IPS DF 4.7 (cell line): Measurements from ENCODE around the gene RASSF3.
"Not testable (repeated sequence)": the region's sequence is repeated elsewhere in the genome, so short reads cannot be mapped to it uniquely, and the experiment has no call there.

Experiments
- DNase-seq: peaks from one replicate; pipeline ENCODE4 v3.0.0-alpha.2; 2013; ENCODE audit warnings: low spot score; ENCODE audit errors: extremely low read depth

RASSF3 gene

DNA sequence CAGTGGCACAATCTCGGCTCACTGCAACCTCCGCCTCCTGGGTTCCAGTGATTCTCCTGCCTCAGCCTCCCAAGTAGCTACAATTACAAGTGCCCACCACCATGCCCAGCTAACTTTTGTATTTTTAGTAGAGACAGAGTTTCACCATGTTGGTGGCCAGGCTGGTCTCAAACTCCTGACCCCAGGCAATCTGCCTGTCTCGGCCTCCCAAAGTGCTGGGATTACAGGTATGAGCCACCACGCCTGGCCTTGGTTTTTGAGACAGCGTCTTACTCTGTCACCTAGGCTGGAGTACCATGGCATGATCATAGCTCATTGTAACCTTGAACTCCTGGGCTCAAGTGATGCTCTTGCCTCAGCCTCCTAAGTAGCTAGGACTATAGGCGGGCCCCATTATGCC is 79.9 kb downstream of the RASSF3 start:
- DNase-seq, result not testable (repeated sequence)

DNA sequence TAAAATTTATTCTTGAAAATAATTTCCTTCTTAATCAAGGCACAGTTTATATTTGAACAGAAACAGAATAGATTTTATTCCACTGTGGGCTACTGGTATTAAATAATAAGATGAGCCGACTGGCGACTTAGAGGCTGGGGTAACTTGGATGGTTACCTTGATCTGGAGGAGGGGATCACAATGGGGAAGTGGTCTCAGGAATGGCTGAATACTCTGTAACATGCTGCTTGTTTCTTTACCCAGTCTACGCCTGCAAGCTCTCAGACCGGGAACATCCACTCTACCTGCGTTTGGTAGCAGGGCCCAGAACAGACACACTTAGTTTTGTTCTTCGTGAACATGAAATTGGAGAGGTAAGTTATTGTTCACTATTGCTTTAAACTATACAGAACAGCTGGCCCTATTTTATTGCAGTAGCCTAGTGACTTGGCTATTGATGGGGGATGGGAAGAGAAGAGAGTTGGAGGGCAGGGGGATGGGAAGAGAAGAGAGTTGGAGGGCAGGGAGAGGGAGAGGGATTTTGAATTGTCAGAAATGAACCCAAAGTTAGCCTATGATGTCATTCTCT is 81.0 kb downstream of the RASSF3 start:
- no peak for DNase-seq

DNA sequence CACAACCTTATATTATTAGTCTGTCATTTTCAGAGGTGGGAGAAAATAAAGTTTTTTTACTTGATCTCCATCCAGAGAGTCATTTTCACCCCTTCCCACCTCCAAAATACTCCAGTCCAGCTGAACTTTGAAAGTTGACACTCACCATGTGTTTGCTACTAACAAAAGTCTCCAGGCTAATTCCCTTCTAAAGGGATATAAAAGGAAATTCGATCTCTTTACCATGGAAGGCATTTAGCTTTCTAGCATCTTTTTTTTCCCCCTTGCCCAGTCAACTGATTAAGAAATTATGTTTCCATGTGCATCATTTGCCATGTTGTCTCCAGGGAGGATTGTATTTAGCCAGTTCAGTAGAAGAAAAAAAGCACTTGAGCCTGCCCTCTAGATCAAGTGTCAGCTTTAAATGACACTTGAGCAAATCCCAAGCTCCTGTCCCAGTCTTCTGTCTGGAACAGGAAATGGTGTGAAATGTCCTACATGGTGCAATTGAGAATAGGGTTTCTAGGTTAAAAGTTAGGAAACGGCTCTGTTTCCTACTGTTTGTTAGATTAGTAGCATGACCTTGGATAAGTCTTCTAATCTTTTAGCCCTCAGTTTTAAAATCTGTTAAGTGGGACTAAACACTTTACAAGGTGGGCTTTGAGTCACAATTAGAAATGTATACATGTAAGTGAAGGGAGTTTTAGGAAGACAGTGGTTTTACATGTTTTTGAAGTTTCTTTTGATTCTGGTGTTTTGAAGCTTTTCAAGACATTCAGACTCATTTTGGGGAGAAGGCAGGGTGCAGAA is 81.7 kb downstream of the RASSF3 start:
- no peak for DNase-seq

DNA sequence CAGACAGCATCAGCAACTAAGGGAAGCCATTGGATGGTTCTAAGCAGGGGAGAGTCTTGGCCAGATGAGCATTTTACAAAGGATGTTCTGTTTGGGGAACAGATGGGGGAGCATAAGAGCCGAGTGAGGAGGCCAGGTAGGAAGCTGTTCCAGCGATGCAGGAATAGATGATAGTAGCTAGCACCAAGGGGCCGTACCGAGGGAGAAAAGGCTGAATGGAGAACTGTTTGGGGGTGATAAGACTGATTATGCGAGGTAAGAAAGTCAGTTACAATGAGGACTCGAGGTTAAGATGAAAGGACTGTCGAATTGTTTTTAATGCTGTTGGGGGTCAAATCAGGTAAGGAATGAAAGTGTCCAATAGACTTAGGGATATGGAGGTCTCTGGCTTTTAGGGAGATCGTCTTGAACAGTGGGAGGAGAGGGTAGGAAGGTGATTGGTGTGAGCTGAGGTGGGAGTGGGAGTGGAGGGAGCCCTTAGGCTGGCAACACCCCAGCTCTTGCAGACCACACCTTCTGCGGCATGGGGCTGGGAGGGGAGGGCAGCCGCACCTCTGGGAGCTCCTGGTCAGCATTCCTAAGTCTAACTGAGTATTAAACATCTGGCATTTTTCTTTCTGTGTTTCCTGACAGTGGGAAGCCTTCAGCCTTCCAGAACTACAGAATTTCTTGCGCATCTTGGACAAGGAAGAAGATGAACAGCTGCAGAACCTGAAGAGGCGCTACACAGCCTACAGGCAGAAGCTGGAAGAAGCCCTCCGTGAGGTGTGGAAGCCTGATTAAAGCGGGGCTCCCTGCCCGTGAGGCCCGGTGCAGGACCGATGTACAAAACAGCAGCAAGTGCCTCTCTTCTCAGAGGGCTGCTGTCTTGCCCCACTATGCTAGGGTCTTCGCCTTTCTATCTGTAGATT is 84.1 kb downstream of the RASSF3 start:
- DNase-seq, result no peak

DNA sequence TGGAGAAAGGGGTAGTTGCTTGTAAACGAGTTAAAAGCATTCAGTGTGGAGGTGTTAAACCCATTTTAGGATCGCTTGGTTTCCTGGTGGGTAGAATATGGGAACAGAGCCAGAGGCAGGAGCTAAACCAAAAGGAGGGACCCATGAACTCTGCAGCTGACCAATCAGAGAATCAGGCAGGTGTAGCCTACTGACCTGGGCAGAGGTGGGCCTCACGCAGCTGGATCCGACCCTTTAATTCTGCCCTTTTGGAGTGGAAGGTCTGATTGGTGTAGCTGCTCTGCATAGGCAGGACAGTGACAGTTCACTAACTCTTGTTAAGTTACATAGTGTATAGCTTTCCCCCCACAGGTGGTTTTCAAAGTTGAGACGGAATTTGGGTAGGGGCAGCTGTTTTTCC is 85.3 kb downstream of the RASSF3 start:
- no peak for DNase-seq

DNA sequence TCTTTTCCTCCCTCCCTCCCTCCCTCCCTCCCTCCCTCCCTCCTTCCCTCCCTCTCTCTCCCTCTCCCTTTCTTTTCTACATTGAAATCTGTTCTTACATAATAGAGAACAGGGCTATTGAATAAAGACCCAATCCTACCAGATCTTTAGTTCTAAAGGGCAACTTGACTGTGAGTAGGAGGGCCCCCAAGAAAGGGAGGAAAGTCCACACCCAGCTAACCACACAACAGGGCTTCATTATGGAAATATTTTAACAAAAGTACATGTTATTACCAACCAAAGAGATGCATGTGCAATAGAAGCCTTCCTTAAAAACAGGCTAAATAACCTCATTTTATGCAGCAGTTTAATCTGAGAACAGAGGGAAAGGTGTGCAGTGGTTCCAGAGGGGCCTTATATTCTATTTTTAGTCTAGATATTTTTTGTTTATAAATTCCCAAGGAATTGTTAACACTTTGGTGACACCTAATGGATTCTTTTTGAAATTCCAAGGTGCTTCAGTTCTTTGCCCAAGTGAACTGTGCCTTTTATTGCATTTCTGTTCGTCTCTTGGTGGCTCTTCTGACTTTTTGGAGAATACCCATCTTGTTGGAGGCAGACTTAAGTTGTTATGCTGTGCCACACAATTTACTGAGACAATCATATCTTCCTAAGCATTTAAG is 85.9 kb downstream of the RASSF3 start:
- DNase-seq, result no peak

DNA sequence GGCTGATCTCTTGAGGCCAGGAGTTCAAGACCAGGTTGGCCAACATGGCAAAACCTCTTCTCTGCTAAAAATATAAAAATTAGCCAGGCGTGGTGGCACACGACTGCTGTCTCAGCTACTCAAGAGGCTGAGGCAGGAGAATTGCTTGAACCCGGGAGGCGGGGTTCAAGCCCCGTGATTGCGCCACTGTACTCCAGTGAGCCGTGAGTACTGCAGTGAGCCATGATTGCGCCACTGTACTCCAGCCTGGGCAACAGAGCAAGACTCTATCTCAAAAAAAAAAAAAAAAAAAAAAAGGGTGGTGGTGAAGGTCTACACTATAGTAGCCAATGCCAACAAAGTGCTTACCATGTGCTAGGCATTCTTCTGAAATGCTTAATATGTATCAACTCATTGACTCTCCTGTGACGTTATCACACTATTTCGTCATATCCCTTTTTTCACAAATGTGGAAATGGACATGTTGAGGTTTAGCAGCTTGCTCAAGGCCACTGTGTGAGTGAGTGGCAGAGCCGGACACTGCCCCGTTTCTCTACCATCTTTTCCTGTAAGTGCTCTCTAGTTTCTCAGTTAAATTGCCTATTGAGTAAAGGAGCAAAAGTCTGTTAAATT is 89.3 kb downstream of the RASSF3 start:
- no peak for DNase-seq

DNA sequence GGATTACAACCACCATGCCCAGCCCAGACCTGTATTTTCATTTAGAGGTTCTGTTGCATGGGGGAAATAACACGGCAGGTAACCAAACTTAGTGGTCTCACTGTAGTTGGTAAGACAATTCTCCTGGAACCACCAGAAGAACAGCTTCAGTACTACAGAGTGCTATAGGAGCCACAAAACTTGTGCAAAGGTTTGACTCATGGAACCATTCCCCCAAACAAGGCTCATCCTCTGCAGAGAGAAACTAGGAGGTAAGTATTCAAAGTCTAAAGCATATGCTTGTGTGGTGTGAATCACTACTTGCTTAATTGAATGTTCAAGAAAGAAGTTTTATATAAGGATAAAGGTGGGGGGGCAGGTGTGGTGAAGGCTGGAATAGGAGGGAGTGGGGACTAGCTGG is 90.2 kb downstream of the RASSF3 start:
- no peak for DNase-seq

DNA sequence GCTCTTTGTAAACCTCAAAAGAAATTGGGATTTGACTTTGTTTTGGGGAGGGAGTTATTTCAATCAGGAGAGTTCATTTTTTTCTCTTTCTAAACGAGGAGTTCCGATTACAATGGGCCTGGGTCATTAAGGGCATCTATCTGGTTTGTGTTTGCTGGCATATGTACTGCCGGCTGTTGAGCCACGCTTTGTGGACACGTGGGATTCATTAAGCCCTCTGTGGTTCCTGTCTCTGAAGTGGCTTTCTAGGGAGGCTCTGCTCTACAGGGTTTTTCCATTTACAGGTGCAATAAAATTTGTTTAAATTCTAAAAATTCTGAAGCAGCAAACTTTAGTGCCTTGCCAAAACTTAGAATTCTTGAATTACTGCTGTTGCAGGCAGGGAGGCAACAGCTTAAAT is 91.0 kb downstream of the RASSF3 start:
- DNase-seq, result no peak

DNA sequence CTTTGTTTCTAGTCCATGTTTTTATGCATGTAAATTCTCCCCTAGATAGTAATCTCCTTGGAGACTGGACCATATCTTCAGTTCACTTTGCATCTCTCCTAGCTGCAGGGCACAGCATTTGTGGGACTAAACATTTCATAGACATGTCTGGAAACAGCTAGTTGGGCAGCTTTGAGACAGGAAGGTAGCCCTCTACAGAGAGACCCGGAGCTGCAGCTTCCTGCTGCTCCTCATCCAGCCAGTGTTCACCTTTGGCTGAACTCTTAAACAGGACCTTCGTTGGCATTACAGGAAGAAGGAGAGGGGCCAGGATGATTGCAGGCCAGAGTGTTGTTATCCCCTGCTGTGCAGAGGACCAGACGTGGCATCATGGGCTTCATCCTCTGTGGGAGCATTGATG is 96.0 kb downstream of the RASSF3 start:
- DNase-seq, result no peak

DNA sequence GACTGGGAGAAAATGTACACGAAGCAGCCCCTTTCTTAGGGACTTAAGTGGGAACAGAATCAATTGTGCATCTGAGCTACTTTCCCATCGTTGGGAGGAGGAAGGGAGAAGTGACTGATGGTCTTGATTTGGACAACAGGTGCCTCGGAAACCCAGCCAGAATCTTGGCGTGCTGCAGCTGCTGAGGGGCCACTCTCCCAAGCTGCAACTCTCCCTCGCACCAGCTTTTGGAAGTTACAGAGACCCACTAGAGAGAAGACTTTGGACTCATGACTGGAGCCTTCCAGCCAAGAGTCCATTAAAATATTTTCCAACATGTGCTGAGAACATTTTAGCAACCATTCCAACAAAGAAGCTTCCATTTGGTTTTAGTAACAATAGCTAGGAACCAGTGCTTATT is 96.6 kb downstream of the RASSF3 start:
- DNase-seq, result no peak

DNA sequence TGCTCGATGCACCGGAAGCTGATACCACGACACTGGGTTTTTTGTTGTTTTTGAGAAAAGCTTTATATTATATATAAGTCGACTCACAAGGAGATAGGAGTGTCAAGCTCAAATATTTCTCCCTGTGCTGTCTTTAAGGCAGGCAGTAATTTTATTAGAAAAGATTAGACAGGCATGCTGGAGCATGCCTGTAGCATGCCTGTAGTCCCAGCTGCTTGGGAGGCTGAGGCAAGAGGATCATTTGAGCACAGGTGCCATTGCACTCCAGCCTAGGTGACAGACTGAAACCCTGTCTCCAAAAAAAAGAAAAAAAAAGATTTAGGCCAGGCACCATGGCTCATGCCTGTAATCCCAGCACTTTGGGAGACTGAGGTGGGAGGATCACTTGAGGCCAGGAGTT is 97.1 kb downstream of the RASSF3 start:
- DNase-seq, result no peak

DNA sequence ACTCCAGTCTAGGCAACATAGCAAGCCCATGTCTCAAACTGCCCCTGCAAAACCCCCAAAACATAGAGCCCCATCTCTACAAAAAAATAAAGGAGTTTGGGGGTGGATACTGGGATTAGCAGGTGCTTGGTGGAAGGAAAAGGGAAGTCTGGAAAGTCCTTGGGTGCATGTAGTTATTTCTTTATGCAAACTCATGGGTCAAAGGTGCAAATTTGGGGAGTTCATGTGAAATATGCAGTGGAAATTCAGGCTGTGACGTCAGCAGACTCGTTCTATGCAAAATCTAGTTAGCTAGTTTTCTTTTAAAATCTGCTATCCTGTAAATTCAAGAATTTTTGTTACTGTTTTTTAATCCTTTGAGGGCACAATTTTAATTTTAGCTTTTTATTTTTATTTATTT is 97.6 kb downstream of the RASSF3 start:
- DNase-seq, result no peak

DNA sequence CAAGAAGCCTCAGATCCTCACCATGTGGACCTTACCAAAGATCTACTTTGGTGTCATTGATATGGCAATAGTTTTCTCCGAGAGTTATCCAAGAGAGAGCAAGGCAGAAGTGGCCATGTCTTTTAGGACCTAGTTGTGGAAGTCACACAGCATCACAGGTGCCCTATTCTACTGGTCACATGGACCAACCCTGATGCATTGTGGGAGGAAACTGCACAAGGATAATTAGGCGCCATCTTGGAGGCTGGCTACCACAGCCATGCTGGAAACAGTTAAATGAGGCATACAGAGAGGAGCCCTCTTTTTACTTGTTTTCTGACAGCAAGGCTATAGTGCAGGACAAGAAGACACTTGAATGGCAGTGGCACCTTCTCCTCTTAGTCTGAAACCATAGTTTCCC is 99.1 kb downstream of the RASSF3 start:
- no peak for DNase-seq

DNA sequence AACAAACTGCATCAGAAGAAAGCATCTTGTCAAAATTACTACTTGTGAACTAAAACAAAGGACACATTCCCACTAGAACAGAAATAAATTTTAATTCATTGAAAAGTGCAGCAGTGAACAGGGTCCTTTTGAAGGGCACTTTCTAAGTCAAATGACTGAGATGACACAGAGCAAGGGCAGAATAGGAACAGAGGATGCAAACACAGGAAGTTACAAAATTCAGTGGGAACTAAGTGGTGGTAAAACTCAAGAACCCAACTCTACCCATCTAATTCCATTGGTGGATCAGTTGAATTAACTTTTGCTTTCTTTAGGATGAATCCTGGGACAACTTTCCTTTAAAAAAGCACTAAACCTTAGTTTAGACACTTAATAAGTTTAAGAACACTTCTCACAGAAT is 103.1 kb downstream of the RASSF3 start:
- DNase-seq, result no peak

DNA sequence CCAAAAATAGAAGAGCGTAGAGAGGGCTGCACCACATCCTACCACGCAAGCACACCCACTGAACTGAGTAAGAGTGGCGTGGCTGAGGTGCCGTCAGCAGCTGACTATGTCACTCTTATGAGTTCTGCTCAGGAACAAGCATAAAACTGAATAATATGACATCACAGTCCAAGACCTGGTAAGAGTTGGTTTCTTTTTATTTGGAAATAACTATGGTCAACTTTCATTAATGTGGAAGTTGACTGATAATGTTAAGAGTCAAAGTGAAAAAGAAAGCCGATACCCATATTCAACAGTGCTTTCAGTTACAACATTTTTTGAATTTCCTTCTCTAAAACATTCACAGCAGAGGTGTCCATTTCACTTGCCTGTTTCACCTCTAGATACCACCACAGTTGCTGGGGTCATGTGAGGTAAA is 104.3 kb downstream of the RASSF3 start:
- DNase-seq, result no peak

DNA sequence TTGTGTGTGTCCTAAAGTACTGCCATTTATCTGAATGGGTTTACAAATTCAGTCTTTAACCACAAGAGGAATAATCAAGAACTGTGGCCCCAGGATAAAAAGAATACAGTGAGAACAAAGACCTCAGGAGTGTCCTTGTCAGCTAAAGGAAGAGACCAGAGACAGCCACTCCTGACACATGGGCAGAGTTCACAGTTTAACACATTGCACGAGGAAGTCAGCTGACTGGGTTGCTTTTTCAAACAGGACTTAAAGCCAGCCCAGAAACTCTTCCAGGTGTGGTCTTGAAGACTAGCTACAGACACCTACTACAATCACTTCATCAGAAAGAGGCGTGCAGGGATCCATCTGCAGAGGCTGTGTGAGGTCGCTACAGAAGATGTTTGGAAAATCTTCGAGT is 106.1 kb downstream of the RASSF3 start:
- no peak for DNase-seq

DNA sequence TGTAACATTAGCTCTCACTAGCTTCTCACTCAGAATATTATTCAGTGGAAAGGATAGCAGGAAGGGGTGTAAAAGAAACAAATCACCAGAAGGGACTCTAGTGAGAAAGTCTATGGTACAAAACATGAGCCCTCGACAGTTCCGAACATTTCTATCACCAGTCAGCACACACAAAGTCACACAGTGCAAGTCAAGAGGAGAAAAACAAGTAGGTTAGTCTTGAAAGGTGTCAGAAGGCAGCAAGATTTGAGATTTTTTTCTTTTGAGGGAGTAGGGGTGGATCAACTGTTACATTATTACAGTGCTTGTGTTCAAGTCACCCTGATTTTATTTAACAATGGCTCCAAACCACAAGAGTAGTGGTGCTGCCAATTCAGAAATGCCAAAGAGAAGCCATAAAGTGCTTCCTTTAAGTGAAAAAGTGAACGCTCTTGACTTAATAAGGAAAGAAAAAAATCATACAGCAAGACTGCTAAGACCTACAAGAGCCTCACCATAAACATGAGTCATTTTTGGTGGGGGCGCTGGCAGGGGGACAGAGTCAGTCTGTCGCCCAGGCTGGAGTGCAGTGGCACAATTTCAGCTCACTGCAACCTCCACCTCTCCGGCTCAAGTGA is 106.7 kb downstream of the RASSF3 start:
- no peak for DNase-seq

DNA sequence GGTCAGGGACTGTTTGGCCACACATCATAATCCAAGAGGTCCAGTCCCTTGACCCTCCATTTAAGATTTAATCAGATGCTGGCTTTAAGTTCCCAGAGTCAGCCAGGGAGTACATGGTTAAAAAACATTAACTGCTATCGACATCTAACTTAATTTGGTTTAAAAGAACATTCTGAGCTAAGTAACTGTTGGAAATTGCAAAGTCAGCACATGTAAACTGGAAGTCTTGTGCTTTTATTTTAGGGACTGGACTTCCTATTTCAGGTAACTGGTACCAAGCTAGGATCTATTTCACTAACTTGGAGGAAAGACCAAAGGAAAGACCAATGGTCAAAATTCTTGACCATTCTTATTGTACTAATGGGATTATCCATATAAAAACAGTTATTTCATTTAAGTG is 108.4 kb downstream of the RASSF3 start:
- no peak for DNase-seq

DNA sequence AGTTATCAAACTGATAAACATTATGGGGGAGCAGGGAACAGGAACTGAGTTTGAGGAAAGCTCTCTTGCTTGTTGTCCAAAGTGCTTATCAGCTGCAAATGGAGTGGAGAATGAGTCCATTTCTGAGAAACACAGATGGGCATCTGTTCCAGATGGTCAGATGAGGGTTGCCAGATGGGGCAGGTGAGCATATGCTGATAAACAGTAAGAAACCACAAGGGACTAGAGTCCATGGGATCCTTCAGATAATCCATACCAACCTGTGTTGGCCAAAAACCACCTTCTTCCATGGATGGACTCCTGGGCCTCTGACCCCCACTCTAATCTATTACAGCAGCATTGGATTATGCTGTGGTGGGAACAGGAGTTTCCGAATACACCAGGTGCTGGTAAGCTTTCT is 110.6 kb downstream of the RASSF3 start:
- DNase-seq, result no peak

DNA sequence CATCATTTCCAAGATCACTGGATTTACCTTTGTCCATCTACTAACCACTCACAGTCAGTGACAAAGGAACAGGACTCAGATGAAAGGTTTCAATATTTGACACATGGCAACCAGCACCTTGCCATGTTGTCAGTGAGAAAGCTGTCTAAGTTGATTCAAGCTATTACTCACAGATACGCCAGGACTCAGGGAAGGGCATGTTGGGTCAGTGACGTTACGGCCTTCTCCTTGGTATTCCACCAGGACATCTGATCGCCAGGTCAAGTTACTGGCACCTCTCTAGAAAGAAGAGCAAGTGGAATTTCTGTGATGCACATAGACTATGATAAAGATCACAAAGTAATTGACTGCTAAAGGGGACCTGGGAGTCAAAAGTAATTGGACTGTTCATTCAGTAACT is 112.5 kb downstream of the RASSF3 start:
- DNase-seq, result no peak
